ENCODE results near the gene LRRC4C.

DNA sequence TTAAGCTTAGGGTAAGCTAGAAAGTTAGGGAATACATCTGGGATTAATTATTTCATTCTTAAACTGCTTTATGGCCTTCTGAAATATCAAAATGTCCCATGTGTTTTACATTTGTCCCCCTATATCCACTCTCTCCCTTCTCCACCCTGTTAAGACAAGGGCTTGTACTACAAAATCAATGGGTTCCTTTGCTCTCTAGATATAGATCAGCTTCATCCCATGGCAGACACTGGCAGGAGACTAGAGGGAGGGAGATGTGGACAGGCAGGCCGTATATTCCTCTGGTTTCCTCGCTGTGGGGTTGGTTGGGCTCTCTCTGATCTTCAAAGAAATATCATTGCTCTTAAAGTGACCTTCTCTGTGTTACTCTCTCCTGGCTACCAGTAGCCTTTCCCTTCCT lies 1281.0 kb downstream of the LRRC4C start:
- TF ChIP-seq, protein P1, sequence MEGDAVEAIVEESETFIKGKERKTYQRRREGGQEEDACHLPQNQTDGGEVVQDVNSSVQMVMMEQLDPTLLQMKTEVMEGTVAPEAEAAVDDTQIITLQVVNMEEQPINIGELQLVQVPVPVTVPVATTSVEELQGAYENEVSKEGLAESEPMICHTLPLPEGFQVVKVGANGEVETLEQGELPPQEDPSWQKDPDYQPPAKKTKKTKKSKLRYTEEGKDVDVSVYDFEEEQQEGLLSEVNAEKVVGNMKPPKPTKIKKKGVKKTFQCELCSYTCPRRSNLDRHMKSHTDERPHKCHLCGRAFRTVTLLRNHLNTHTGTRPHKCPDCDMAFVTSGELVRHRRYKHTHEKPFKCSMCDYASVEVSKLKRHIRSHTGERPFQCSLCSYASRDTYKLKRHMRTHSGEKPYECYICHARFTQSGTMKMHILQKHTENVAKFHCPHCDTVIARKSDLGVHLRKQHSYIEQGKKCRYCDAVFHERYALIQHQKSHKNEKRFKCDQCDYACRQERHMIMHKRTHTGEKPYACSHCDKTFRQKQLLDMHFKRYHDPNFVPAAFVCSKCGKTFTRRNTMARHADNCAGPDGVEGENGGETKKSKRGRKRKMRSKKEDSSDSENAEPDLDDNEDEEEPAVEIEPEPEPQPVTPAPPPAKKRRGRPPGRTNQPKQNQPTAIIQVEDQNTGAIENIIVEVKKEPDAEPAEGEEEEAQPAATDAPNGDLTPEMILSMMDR (conservative IDR thresholded peaks at IDR 0.05 in 1 of 2, IDR thresholded peaks at IDR 0.05 in 1 of 2; ENCODE audit: low read depth in 1 of 2, low read length in 2 of 2), result no peak
- TF ChIP-seq EZH2 (IDR thresholded peaks at IDR 0.05; ENCODE audit: low read length, missing control alignments), result no peak

Data from fibroblast of lung (primary cell).